Stimulated activated CD4-positive, alpha-beta T cell treated with anti-CD3 and anti-CD28 coated beads, Interleukin-2, amount 100 ng/mL, for 24 hours (primary cell): ENCODE measurements around the gene CCNI2.

ENCODE experiments used
- DNase-seq, 2 donors: peaks; one replicate each; pipeline ENCODE4 v3.0.0-alpha.2; 2020

CCNI2 gene

DNA sequence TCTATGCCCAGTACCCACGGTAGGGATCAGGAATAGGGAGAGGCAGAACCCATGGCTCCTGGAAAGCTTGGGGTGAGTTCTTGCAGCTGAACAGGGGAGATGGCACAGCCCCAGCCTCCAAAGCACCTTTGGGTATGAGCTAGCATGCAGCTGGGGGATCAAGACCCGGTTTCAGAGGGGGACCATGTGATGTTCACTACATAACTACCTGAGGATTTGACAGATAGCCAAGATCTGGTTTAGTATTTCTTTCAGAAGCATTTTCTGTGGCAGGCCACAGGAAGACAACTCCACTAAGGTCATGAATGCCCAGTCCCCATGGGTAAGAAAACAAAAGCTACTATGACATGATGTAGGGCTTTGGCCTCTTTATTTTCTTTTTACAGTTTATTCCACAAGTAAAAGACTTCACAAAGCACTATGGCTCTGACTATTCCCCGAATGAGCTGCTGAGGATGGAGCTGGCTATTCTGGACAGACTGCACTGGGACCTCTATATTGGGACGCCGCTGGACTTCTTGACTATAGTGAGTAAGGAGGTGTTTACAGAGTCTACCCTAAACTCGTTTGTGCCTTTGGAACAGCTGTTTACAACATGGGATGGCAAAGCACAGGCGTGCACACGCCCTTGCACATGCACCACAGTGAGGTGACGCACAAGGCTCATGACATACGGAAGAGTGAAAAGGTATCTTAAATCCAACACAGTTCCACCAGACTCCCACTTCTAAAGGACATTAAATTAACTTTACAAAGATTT is 3.4 kb downstream of the CCNI2 start:
- no peak for DNase-seq

- DNase-seq: peak; percentile 49
Observed at GRCh38 chr5:132751444-132751843, 4.2 kb downstream of the CCNI2 start.

DNA sequence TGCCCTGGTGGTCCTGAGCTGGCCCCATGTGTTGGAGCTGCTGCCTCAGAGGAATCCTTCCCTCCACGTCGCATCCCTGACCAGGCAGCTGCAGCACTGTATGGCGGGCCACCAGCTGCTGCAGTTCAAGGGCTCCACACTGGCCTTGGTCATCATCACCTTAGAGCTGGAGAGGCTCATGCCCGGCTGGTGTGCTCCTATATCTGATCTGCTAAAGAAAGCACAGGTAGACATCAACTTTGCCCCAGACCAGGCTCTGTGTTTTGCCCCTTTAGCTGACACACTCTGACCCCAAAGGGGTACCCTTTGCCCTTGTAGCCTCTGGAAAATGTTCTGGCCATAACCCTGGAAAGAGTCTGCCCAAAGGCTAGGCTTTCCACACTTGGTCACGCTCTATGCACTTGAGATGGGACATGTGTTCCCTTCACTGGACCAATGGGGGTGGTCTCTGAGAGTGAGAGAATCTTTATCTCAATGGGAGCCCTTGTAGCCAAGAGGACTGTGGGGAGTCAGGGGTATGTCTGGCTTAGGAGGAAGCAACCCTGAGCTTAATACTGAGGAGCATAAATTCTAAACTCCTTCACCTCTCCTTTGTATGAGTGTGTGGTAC is 4.8 kb downstream of the CCNI2 start:
- no peak for DNase-seq

- DNase-seq: no peak
Observed at GRCh38 chr5:132752581-132753125, 5.4 kb downstream of the CCNI2 start.

GRCh38 chr5:132753135-132753987 is 6.1 kb downstream of the CCNI2 start:
- peak in 1 of 2 donors; percentile 12 for DNase-seq

GRCh38 chr5:132754111-132754510 is 6.9 kb downstream of the CCNI2 start:
- DNase-seq: no peak

DNA sequence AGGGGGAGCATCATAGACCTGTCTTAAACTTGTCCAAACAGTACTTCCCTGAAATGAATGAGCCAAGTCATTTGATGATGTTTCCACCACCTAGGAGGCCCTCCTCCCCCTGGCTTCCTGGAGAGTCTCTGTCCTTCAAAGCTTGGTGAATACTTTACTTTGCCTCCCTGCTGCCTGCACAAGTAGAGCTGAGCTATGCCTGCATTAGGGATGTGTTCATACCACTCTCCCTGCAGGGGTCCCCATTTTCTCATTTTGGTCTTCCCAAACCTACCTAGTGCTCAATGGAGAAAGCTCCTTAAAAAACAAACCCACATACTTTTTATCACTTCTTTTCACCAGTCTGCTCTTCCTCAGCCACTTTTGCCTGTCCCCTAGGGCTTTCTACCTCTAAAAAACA is 7.7 kb downstream of the CCNI2 start:
- DNase-seq: no peak

- no peak for DNase-seq
Observed at GRCh38 chr5:132756542-132756941, 9.3 kb downstream of the CCNI2 start.

DNA sequence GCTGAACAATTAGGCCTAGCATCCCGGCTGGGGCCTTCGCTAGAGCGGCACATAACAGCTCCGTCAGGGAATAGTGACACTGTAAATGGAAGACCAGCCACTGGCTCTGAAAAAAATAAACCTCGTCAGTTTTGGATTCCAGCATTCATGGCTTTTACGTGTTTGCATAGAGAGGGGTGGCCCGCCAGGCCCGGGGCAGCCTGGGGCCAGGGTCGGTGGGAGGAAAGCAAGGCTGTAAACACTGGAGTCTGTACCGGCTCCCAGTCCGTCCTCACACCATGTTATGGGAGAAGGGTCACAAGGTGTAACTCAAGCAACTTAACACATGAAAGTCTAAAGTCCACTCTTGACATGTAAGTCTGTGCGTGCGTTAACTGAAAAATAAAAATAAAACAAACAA is 11.2 kb downstream of the CCNI2 start:
- peak in 1 of 2 donors; percentile 13 for DNase-seq

- DNase-seq: peak in 1 of 2 donors; percentile 9
Observed at GRCh38 chr5:132759114-132760048, 12.2 kb downstream of the CCNI2 start.

GRCh38 chr5:132760049-132760420 is 12.8 kb downstream of the CCNI2 start:
- DNase-seq: no peak

- no peak for DNase-seq
Observed at GRCh38 chr5:132760601-132761317, 13.5 kb downstream of the CCNI2 start.

- DNase-seq: no peak
Observed at GRCh38 chr5:132761321-132762240, 14.4 kb downstream of the CCNI2 start.

DNA sequence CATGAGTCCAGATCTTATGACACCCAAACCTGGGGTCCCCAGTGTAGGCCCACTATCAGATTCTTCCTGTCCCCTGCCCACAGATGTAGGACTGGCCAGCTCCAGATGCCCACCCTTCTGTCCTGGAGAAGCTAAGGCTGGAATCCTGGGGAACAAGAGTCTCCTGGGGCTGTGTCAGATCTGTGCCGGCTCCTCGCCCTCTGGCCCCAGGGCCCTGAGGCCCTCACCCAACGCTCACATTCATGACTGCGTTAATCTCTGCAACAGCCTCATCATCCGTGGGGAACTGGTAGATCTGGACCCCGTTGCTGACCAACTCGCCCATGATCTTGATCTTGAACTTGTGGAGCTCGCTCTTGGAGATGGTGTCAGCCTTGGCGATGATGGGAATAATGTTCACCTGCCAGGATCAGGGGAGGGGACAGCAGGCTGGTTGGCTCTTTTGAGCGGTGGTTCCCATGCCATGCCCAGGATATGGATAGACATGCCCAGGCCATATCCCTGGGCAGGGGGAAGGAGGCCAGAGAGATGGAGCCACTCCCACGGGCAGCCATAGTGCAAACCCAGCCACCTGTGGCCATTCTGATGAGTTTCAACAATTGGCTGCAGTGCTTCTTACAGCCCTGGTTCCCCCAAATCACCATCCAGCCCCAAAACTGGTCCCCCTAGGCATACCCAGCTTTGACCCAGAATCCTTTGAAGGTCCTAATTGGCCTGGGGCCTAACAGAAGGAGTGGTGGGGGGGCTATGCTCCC is 15.2 kb downstream of the CCNI2 start:
- no peak for DNase-seq

DNA sequence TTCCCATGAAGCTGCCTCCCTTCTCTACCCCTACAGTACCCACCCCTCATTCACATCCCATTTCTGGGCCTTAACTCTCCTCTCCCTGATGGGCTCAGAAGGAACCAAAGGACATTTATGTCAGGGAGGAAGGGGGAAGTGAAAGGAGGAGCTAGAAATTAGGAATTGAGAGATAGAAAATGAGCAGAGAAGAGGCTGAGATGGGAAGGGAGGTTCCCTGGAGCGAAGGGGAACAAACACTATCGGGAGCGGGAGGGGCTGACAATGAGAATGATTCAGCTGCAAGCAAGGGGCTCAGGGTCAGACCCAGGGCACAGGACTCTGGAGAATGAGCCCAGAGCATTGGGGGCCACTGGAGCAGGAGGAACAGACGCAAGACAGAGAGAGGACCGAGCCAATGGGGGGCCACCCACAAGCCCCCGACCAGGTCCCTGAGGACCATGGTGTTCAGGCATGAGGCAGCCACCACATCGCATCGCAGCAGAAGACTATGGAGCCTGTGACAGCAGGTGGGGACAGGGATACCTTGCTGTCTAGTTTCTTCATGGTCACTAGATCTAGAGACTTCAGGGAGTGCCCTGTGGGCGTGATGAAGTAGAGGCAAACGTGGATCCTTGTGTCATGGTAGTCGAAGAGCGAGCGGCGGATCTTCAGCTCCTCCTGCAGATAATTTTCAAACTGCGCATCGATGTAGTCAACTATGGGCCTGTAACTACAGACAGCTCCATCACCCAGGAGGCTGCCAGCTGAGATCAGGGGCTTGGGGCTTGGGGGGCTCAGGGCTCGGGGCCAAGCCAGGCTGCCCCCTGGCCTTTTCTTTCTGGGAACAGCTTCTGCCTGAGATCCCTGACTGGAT is 16.2 kb downstream of the CCNI2 start:
- no peak for DNase-seq

DNA sequence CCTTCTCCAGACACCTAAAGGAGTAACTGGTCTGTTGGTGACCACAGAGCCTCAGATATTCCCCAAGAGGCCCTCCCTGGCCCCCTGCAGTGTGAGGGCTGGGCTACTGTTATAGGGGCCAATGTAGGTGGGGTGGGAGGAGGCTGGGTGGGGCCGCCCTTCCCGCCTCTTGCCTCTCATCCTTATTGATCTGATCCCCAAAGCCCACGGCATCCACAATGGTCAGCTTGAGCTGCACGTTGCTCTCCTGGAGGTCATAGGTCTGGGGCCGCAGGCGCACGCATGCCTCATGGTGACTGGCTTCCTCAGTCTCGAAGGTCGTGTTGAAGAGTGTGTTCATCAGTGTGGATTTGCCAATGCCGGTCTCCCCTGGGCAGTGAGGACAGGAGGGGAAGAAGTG is 16.8 kb downstream of the CCNI2 start:
- DNase-seq: no peak

DNA sequence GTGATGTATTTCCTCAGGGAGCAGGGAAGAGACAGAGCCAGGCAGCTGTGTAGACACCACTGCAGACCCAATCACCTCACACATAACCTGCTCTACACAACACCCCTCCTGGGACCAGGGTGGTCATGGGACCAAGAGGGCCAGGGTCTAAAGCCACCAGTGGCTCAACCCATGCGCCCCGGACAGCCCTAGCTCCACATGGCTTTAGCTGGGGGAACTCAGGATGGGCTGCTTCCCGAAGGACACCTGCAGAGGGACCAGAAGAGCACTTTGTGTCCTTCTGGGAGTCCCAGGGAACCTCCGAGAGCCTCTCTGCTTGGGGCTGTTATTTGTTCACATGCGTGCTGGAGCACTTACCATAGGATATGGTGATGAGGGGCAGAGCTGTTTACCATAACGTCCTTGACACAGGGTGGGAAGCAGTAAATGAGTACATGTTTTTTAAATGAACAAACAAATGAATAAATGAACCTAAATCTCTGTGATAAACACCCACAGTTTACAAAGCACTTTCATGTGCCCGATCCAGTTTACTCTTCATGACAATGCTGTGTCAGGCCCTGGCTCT is 17.5 kb downstream of the CCNI2 start:
- DNase-seq: no peak

DNA sequence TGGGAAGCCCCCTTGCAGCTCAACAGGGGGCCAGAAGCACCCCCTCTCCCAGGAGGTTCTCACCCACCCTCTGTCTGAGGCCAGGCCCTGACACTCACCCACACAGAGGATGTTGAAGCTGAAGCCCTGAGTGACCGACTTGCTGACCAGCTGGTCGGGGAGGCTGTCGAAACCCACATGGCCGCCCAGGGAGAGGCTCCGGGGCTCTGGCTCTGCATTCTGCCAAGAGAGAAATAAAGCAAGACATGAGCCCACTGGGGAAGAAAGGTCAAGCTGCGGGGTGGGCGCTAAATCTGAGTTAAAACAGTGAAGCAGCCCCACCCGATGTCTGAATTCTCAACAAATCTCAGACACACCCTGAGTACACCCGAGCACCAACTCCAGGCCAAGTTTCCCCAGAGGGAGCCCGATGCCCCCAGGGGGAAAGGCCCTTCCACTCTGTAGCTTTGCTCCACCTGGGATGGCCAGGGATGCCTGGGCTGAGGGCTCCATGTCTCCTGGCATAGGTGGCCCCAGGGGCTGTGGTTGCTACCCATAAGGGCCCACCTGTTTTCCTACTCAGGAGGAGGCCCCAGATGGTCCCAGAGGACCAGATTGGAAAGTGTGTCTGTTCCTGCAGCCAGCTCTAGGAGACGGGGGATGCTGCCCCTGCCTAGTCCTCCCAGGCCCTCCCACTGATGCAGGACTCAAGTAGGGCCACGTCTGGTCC is 18.2 kb downstream of the CCNI2 start:
- no peak for DNase-seq
